ENCODE data around the gene IL1RL1. TPM values are rescaled to one million over a fixed set of nuclear protein-coding genes. Genes with fewer than 3 reads are reported as not detected.

IL1RL1 gene
- total and polyA plus RNA-seq, 5 donors: 1.5 to 28.8 (median 5.4) TPM

- ATAC-seq (no peak), DNase-seq (no peak)
- Histone ChIP-seq H3K27ac (ENCODE audit: low read length) (no peak overlapping the region), H3K4me1 (ENCODE audit: control insufficient read depth, insufficient read depth, low read length) (no peaks in the 10 kb centered on the region), H3K27me3 (ENCODE audit: control insufficient read depth, insufficient read depth) (no peaks in the 10 kb centered on the region), H3K9me3 (ENCODE audit: control insufficient read depth, low read length) (no peaks in the 10 kb centered on the region), H3K4me3 (ENCODE audit: low read length) (no peak overlapping the region)
- intact Hi-C loops (cut with DNase I): no loop called here
- 85% methylated on average over 5 of the region's 5 CpGs for WGBS
These were observed 57.2 kb downstream of the IL1RL1 start for GRCh38 chr2:102368461-102369109.

GRCh38 chr2:102369866-102370265, 58.5 kb downstream of the IL1RL1 start:
- DNase-seq (no peak), ATAC-seq (no peak)
- 90% methylated on average over 1 of the region's 1 CpG for WGBS
- Histone ChIP-seq H3K4me1 (ENCODE audit: control insufficient read depth, insufficient read depth, low read length) (no peaks in the 10 kb centered on the region), H3K27me3 (ENCODE audit: control insufficient read depth, insufficient read depth) (no peaks in the 10 kb centered on the region), H3K27ac (ENCODE audit: low read length) (no peak overlapping the region), H3K9me3 (ENCODE audit: control insufficient read depth, low read length) (no peaks in the 10 kb centered on the region), H3K4me3 (ENCODE audit: low read length) (no peak overlapping the region)
- intact Hi-C loops (cut with DNase I): no loop called here

GRCh38 chr2:102376052-102376591, 64.8 kb downstream of the IL1RL1 start:
- ATAC-seq: no peak
- H3K27me3 ChIP-seq (ENCODE audit: control insufficient read depth, insufficient read depth): no peaks in the 10 kb centered on the region
- DNase-seq: no peak
- no peak overlapping the region for H3K4me3 ChIP-seq (ENCODE audit: low read length)
- no peaks in the 10 kb centered on the region for H3K9me3 ChIP-seq (ENCODE audit: control insufficient read depth, low read length)
- H3K27ac ChIP-seq (ENCODE audit: low read length): no peak overlapping the region
- intact Hi-C loops (cut with DNase I): no loop called here
- WGBS: 70% methylated on average over 1 of the region's 1 CpG
- no peaks in the 10 kb centered on the region for H3K4me1 ChIP-seq (ENCODE audit: control insufficient read depth, insufficient read depth, low read length)

- DNase-seq: no peak
These were observed 72.4 kb downstream of the IL1RL1 start for GRCh38 chr2:102383722-102384121.

GRCh38 chr2:102385522-102385921, 74.2 kb downstream of the IL1RL1 start:
- H3K9me3 ChIP-seq (ENCODE audit: control insufficient read depth, low read length): peaks cover 3% of the 10 kb centered on the region
- no peaks in the 10 kb centered on the region for H3K4me1 ChIP-seq (ENCODE audit: control insufficient read depth, insufficient read depth, low read length)
- no peak overlapping the region for H3K4me3 ChIP-seq (ENCODE audit: low read length)
- WGBS: 87% methylated on average over 1 of the region's 1 CpG
- intact Hi-C loops (cut with DNase I): no loop called here
- no peak overlapping the region for H3K27ac ChIP-seq (ENCODE audit: low read length)
- DNase-seq (no peak), ATAC-seq (no peak)
- no peaks in the 10 kb centered on the region for H3K27me3 ChIP-seq (ENCODE audit: control insufficient read depth, insufficient read depth)

More at GRCh38 chr2:102383722-102384121, 72.4 kb downstream of the IL1RL1 start:
- Histone ChIP-seq H3K9me3 (ENCODE audit: control insufficient read depth, low read length) (peaks cover 3% of the 10 kb centered on the region), H3K27me3 (ENCODE audit: control insufficient read depth, insufficient read depth) (no peaks in the 10 kb centered on the region), H3K27ac (ENCODE audit: low read length) (no peak overlapping the region), H3K4me3 (ENCODE audit: low read length) (no peak overlapping the region), H3K4me1 (ENCODE audit: control insufficient read depth, insufficient read depth, low read length) (no peaks in the 10 kb centered on the region)
- intact Hi-C loops (cut with DNase I): no loop called here
- no peak for ATAC-seq

- WGBS: 87% methylated on average over 3 of the region's 3 CpGs
- intact Hi-C loops (cut with DNase I): no loop called here
- Histone ChIP-seq H3K27ac (ENCODE audit: low read length) (no peak overlapping the region), H3K27me3 (ENCODE audit: control insufficient read depth, insufficient read depth) (no peaks in the 10 kb centered on the region), H3K4me3 (ENCODE audit: low read length) (no peak overlapping the region), H3K9me3 (ENCODE audit: control insufficient read depth, low read length) (peaks cover 3% of the 10 kb centered on the region), H3K4me1 (ENCODE audit: control insufficient read depth, insufficient read depth, low read length) (no peaks in the 10 kb centered on the region)
- DNase-seq: no peak
- ATAC-seq: no peak
These were observed 74.6 kb downstream of the IL1RL1 start for GRCh38 chr2:102386004-102386403.

- no peak for ATAC-seq
- WGBS: 89% methylated on average over 3 of the region's 3 CpGs
- intact Hi-C loops (cut with DNase I): no loop called here
These were observed 75.6 kb downstream of the IL1RL1 start for GRCh38 chr2:102386867-102387541.

GRCh38 chr2:102387763-102388546, 76.6 kb downstream of the IL1RL1 start:
- WGBS: 89% methylated on average over 7 of the region's 7 CpGs
- H3K27ac ChIP-seq (ENCODE audit: low read length): no peak overlapping the region

More at GRCh38 chr2:102386867-102387541, 75.6 kb downstream of the IL1RL1 start:
- Histone ChIP-seq H3K27ac (ENCODE audit: low read length) (no peak overlapping the region), H3K27me3 (ENCODE audit: control insufficient read depth, insufficient read depth) (no peaks in the 10 kb centered on the region), H3K4me3 (ENCODE audit: low read length) (no peak overlapping the region), H3K9me3 (ENCODE audit: control insufficient read depth, low read length) (peaks cover 3% of the 10 kb centered on the region), H3K4me1 (ENCODE audit: control insufficient read depth, insufficient read depth, low read length) (no peaks in the 10 kb centered on the region)
- DNase-seq: no peak

GRCh38 chr2:102391565-102391964, 80.2 kb downstream of the IL1RL1 start:
- Histone ChIP-seq H3K27me3 (ENCODE audit: control insufficient read depth, insufficient read depth) (no peaks in the 10 kb centered on the region), H3K9me3 (ENCODE audit: control insufficient read depth, low read length) (no peaks in the 10 kb centered on the region), H3K4me1 (ENCODE audit: control insufficient read depth, insufficient read depth, low read length) (no peaks in the 10 kb centered on the region), H3K27ac (ENCODE audit: low read length) (no peak overlapping the region), H3K4me3 (ENCODE audit: low read length) (no peak overlapping the region)
- WGBS: 78% methylated on average over 2 of the region's 2 CpGs
- intact Hi-C loops (cut with DNase I): no loop called here
- no peak for ATAC-seq
- DNase-seq: no peak

More at GRCh38 chr2:102387763-102388546, 76.6 kb downstream of the IL1RL1 start:
- Histone ChIP-seq H3K4me3 (ENCODE audit: low read length) (no peak overlapping the region), H3K4me1 (ENCODE audit: control insufficient read depth, insufficient read depth, low read length) (no peaks in the 10 kb centered on the region), H3K9me3 (ENCODE audit: control insufficient read depth, low read length) (peaks cover 3% of the 10 kb centered on the region), H3K27me3 (ENCODE audit: control insufficient read depth, insufficient read depth) (no peaks in the 10 kb centered on the region)
- intact Hi-C loops (cut with DNase I): no loop called here
- no peak for DNase-seq
- no peak for ATAC-seq

- no peaks in the 10 kb centered on the region for H3K4me1 ChIP-seq (ENCODE audit: control insufficient read depth, insufficient read depth, low read length)
- DNase-seq: no peak
- ATAC-seq: no peak
These were observed 80.7 kb downstream of the IL1RL1 start for GRCh38 chr2:102392096-102392495.

GRCh38 chr2:102392942-102393341, 81.6 kb downstream of the IL1RL1 start:
- DNase-seq (no peak), ATAC-seq (no peak)
- intact Hi-C loops (cut with DNase I): no loop called here
- WGBS: 30% methylated on average over 1 of the region's 1 CpG
- Histone ChIP-seq H3K27ac (ENCODE audit: low read length) (no peak overlapping the region), H3K27me3 (ENCODE audit: control insufficient read depth, insufficient read depth) (no peaks in the 10 kb centered on the region), H3K4me1 (ENCODE audit: control insufficient read depth, insufficient read depth, low read length) (no peaks in the 10 kb centered on the region), H3K9me3 (ENCODE audit: control insufficient read depth, low read length) (no peaks in the 10 kb centered on the region), H3K4me3 (ENCODE audit: low read length) (no peak overlapping the region)

More at GRCh38 chr2:102392096-102392495, 80.7 kb downstream of the IL1RL1 start:
- 77% methylated on average over 3 of the region's 3 CpGs for WGBS
- no peak overlapping the region for H3K4me3 ChIP-seq (ENCODE audit: low read length)
- no peaks in the 10 kb centered on the region for H3K9me3 ChIP-seq (ENCODE audit: control insufficient read depth, low read length)
- H3K27ac ChIP-seq (ENCODE audit: low read length): no peak overlapping the region
- no peaks in the 10 kb centered on the region for H3K27me3 ChIP-seq (ENCODE audit: control insufficient read depth, insufficient read depth)
- intact Hi-C loops (cut with DNase I): no loop called here

All from right cardiac atrium (tissue), 5 donors.